Embryonic facial prominence (tissue), 1 donor: Measurements from ENCODE around the gene C19orf73.

ENCODE experiments used
- DNase-seq: peaks from one replicate; pipeline ENCODE4 v3.0.0-alpha.2; 2016; ENCODE audit errors: extremely low spot score

C19orf73 gene, protein sequence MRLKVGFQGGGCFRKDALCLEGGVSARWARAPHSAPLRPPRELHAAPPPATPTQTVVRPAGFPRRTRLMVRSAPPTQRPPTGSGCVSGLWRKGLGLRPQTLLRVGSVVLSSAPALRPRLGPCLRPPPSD

DNA sequence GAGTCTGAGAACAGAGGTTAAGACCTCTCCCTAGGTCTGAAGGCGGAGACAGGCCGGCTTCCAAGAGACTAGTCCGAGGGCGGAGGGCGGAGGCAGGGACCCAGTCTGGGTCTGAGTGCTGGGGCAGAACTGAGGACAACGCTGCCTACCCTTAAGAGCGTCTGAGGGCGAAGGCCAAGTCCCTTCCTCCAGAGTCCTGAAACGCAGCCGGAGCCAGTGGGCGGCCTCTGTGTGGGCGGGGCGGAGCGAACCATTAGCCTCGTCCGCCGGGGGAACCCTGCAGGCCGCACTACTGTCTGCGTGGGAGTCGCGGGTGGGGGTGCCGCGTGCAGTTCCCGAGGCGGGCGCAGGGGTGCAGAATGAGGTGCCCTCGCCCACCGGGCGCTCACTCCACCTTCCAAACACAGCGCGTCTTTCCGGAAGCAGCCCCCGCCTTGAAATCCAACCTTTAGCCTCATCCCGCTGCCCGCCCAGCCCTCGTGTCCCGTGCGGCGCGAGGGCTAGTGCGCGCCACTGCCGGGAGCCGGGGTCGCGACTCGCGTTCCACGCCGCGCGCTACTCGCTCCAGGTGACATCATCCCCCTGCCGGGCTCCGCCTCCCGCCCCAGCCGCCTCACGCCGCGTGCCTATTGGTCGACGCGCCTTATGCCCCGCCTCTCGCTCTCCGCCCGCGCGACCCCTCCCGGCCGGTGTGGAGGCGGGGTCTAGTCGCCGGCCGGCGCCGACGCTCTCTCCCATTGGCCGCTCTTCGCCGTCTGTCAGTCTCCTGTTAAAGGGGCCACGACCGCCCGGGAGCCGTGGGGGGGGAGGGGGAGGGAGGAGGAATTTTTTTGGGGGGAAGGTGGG, at the start of gene C19orf73:
Gene C19orf73 (minus strand): TSS at position 579 of the 846 bp plus-strand sequence. CDS start 121 bp downstream, at position 458.
- peak; percentile 94 for DNase-seq

DNA sequence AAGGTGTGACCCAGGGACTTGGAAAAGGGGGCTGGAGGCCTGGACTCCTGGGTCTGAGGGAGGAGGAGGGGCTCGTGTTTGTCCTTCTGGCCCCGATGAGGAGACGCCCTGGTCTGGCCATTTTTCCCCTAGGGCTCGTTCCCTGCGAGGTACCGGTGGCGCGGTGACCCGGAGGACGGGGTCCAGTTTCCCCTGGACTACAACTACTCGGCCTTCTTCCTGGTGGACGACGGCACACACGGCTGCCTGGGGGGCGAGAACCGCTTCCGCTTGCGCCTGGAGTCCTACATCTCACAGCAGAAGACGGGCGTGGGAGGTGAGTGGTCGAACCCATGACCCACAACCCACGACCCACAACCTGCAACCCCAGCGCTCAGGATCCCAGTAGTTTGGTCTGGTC, 49.5 kb upstream of the C19orf73 start:
- DNase-seq = no peak

DNA sequence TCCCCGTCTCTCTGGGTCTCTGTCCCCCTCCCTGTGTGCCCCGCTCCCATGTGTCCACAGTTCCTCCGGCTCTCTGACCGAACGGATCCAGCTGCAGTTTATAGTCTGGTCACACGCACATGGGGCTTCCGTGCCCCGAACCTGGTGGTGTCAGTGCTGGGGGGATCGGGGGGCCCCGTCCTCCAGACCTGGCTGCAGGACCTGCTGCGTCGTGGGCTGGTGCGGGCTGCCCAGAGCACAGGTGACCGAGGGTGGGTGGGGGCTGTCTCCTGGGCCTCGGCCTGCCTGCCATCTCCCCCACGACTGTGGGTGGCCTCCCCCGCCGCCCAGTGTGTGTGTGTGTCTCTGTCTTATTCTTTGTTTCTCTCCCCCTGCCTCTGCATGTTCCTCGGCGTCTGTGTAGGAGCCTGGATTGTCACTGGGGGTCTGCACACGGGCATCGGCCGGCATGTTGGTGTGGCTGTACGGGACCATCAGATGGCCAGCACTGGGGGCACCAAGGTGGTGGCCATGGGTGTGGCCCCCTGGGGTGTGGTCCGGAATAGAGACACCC, 49.0 kb upstream of the C19orf73 start:
- DNase-seq = no peak

DNA sequence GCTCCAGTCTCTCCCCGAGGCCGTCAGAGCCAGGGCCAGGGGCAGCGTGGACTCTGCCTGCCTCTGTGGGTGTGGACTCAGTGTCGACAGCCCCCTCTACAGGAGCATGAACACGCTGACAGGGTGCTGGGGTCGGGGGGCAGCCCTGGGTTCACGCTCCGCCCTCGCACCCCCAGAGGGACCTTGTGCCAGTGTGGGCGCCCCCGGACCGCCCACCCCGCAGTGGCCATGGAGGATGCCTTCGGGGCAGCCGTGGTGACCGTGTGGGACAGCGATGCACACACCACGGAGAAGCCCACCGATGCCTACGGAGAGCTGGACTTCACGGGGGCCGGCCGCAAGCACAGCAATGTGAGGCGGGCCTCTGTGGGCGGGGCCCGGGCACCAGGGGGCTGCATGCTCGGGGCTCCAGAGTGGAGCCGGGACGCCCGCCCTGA, 46.9 kb upstream of the C19orf73 start:
- DNase-seq = no peak

DNA sequence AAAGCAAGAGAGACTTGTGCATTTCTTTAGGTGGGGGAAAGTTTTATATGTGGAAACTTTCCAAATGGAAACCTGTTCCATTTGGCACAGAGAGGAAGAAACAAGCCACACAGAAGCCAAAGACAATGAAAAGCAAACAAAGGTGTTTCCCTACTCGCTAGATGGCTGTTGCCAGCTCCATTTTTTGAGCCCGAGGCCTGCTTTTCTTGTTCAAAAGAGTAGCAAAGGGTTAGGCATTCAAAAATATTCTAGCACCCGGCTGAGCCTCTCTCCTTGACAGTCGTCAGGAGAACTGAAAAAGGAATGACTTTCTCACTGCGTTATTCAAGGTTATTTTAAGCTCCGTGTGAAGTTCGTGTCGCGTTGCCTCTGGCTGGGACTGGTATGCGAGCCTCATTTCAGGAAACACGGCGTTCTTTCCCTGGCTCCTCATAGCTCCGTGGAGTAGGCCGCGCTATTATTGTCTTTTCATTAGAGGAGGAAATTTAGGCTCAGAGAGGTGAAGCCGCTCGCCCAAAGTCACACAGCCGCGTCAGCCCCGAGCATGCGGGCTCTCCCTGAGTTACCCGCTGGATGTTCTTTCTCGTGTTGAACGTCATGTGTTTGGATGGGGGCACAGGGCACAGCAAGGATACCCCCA, 46.3 kb upstream of the C19orf73 start:
- DNase-seq = no peak

DNA sequence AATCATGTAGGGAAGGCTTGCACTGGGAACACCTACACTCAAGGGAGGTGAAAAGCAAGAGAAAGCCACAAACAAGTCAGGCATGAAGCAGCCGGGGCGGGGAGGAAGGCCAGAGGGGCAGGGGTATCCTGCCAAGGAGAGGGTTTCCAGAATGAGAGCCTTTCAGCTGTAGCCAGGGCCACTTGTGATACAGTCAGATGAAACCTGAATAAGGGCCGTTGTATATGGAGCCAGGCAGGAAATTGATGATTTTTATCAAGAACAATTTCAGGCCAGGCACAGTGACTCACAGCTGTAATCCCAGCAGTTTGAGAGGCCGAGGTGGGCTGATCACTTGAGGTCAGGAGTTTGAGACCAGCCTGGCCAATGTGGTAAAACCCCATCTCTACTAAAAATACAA, 43.0 kb upstream of the C19orf73 start:
- DNase-seq = no peak

DNA sequence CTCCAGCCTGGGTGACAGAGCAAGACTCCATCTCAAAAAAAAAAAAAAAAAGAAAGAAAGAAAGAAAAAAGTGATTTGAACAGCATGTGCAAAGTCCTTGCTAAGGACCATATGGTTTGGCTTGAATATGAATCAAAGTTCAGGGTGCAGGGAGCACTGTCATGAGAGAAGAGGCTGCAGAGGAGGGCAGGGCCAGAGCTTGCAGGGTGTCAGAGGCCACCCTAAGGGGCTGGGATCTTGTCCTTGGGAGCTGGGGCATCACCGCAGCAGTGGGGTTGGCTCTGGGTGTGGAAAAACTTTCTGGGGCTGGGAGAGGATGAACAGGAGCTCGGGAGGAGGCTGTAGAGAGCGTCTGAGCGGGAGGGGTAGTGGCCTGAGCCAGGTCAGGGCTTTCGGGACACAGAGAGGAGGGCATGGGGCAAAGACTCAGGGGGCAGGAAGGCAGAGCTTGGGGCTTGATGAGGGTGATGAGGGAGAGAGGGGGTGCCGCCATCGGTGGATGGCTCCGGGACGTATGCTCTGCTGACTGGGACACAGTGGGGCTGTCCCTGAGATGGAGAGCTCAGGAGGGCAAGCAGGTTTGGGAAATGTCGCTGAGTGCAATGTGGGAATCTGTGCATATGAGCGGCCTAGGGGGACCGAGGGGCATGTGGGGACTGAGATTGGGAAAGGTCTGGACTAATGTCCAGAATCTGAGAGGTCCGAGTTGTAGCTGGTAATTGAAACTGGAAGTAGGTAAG, 41.7 kb upstream of the C19orf73 start:
- DNase-seq = no peak

DNA sequence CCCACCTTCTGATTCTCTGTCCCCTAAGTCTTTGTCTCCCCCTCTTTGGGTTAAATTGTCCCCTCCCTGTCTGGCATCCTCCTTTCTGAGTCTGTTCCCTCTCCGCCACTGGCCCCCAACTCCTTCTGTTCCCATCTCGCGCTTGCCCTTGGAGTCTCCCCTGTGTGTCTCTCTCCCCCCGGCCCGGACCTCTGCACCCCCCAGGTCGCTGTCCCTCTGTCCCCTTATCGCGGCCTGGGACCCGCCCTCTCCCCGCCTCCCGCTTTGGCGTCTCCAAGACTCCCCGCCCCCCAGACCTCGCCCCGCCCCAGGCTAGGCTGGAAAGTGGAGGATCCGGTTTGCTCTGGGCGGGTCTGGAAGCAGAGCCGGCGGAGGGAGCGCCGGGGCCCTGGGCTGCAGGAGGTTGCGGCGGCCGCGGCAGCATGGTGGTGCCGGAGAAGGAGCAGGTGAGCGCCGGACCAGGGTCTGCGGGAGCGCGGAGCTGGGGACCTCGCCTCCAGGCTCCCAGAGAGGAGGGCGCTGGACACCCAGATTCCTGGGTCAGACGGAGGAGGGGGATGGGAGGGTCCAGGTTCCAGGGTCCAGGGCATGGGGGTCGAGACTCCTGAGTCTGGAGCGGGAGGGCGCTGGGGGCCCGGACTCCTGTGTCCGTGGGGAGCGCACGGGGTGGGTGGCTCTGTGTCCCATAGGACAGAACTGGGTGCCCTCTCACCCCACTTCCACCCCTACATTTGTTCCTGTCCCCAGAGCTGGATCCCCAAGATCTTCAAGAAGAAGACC, 38.7 kb upstream of the C19orf73 start, which contains the start of gene TRPM4:
Gene TRPM4 (plus strand): TSS at position 348 of the 780 bp plus-strand sequence. CDS start 75 bp downstream, at position 423.
- DNase-seq = peak; percentile 76

DNA sequence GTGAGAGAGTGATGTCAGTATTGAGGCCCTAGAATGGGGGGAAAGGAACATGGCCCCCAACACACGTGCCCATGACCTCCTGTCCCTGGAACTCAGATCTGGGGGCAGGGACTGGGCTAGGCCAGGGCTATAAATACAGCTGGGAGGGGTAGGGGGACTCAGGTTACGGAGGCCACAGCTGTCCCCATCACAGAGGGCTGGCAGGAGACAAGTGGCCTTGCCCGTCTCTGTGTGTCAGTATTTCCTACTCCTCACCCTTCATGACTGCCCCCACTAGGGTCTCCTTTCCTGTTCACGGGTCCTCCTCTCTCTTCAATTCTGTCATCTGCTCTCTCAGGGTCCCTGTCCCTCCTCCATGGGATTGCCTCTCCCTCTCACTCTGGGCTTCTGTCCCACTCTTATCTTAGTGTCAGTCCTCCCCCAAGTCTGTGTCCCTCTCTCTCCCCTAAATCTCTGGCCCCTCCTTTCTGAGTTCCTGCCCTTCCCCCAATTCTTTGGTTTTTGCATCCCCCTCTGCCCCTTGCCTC, 36.9 kb upstream of the C19orf73 start:
- no peak for DNase-seq

DNA sequence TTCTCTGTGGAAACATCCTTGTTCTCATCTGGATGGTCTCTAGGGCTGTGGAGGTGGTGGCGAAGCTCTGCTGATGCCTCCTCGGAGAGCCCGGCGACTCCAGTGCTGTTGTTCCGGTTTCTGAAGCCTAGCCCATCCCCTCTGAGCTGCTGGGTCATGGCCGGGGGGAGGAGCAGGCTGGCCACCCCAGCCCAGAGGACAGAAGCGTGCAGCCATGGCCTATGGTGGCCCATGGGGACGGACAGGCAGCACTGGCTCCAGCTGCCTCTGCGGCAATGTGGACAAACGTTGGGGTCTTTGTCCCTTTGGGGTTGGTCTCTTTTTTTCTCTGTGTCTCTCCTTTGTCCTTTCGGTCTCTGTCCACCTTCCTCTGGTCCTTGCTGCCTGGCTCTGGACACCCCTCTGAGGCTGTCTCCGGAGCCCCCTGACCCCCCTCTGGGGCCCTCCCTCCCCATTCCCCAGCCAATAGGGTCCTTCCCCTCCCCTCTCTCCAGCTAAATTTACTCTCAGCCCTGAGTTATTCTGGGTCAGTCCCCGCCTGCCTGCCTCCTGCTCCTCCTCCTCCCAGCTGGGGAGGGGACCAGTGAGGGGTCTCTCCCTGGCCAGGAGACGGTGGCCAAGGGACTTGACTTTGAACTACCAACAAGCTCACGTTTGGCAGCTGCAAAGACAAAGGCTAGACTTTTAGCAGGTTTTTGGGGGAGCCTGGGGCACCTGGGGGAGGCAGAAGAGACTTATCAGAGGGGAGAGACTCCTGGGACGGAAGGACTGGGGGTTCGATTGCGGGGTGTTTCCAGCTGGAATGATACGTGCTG, 36.3 kb upstream of the C19orf73 start, which contains the start of gene HRC:
Gene HRC (minus strand): TSS at position 392 of the 815 bp plus-strand sequence. CDS start 159 bp downstream, at position 233.
- no peak for DNase-seq

DNA sequence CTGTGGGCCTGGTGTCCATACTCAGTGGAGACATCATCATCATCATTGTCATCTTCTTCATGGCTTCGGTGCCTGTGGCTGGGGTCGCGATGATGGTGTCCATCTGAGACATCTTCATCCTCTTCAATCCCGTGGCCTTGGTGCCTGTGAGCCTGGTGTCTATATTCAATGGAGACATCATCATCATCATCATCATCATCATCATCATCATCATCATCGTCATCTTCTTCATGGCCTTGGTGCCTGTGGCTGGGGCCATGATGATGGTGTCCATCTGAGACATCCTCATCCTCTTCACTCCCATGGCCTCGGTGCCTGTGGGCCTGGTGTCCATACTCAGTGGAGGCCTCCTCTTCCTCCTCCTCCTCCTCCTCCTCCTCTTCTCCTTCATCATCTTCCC, 35.3 kb upstream of the C19orf73 start:
- DNase-seq = no peak

DNA sequence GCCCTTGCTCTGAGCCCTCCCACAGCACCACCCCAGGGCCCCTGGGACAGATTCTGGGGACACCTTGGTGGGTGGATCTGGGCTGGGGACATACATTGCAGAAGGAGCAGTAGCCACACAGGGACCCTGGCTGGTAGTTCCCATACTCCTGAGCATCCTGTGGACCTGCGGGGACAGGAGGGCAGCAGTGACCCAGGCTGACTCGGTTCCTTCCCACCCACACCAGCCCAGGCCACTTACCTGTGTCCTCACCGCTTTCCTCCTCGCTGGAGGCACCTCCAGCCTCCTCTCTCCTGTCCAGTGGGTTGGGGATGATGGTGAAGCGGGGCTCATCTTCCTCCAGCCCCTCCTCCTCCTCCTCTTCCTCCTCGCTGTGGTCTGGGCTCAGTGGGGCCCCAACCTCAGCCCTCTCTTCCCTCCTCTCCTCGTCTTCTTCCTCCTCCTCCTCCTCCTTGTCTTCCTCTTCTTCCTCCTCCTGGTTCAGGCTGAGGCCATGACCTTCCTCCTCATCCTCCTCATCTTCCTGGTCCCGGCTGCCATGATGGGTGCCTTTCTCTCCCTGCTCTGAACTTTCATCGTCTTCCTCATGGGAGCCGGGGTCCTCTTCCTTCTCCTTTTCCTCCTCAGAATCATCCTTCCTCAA, 34.3 kb upstream of the C19orf73 start:
- DNase-seq = no peak

DNA sequence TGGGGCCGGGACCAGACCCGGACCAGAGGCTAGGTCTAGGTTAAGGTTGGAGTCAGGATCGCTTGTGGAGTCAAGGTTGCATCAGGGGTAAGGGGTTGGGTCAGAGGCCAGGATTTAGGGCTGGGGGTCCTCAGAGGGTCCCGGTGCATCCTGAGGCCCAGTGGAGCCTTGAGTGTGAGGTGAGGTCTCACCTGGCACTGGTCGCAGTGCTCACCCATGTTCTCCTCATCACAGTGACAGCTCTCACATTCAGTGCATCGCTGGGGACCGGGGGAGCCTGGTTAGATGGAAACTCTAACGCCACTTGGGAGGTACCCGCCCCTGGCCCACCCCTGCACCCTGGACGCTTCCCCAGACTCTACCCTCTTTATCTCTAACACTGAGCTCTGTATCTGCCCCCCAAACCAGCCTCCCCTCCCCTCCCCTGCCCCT, 33.2 kb upstream of the C19orf73 start:
- no peak for DNase-seq

DNA sequence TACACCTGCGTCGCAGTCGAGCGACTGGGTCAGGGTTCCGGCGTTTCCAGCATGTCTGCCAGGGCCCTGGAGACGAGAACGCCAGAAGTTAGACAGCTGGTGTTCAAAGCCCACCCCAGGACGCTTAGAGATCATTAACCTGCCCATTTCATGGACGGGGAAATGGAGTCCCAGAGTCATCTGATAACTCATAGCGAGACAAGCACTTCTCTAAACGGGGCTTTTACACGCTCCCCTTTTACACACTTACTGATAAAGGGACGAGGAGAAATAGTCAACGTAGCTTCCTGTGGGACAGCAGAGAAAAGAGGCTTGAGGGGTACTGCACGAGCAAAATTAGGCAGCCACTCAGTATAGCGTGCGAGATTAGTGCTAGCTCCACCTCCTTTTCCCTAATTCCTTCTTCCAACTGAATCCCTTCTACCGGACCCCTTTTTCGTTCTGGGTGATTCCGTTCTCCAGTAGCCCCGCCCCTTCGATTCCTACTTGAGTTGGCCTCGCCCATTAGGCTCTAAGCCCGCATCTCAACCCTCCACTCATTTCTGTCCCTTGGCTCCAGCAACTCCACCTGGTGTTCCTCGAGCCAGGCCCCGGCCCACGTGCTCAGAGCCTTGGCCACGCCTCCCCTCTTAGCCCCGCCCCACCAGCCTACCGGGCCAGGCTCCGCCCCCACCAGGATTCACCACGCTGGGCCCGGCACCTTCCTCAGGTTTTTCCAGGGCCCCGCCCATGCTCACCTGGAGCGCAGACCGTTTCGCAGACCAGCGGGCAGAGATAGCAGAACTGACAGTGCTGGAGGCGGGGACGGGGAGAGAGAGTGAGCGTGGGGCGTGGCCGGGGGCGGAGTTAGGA, 32.5 kb upstream of the C19orf73 start:
- no peak for DNase-seq

DNA sequence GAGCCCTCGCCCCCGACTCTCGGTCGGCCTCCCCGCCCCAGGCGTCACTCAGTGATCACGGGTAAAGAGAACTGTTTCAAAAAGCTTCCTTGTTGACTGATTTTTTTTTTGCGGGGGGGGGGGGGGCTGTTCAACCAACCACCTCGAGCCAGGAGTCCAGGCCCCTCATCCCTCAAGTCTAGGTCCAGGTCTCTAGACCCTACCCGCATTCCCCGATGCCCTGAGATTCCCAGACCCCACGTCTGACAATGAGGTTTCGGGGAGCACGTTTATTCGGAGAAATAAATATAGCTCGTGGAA, 32.0 kb upstream of the C19orf73 start:
- no peak for DNase-seq

DNA sequence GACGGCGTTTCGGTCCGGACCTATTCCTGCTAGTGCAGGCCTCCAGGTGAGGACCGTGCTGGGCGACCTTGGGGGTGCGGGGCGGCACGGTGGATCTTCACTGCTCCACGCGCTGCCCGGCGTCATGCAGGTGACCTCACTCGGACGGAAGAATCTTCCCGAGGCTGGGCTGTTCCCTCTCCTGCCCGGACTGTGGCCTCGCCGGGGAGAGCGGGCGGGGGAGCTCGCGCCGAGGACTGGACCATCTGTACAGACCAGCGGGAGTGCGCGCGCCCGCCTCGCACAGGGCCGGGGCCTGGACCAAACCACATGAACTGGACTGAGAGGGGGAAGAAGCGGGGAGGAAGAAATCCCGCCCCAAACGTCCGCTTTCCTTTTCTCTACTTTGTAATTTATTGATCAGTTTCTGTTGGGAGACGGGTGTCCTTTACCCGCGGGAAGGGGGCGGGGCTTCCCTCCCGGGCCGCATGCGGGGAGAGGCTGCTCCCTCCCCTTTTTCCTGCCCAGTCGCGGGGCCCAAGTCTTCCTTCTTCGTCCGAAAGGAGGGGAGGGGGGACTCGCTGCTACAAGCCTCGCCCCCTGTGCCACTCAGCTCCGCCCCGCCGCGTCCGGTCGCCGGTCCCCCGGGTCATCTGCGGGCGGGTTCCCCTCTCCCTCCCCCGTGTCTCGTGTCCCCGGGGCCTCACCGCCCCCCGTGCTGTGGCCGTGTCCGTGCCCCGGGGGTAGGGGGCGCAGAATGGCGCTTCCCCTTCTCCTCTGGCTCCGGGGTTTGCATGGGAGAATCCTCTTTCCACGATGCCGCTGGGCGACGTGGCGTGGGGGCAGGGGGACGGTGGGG, 31.4 kb upstream of the C19orf73 start:
- peak; percentile 69 for DNase-seq

DNA sequence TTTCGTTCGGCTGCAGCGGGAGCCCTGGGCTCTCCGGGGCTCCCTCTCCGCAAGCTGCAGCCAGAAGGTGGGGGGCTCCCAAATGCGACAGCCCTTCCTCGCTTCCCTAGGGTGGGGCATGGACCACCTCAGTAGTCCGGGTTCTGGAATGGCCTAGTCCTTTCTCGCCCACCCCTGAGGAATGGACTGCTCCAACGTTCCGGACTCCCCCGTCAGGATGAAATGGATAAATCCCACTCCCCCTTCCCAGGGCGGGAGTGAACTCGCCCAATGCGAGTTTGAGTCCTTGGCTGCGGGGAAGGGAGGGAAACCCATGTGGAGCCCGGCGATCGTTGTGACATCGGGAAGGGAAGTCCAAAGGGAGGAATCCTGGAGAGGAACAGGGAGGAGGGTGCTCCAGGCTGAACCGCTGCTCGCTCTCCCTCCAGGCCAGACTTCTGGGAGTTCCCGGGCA, 30.7 kb upstream of the C19orf73 start:
- peak; percentile 72 for DNase-seq
